GM18526 (cell line): ENCODE measurements around the gene CBX4.

Experiments used
- POLR2A ChIP-seq: IDR thresholded peaks from 3 replicates; pipeline ENCODE4 v1.6.1; 2011; ENCODE audit not compliant: insufficient read length; ENCODE audit errors: extremely low read depth

Gene CBX4

GRCh38 chr17:79864147-79864546 is 24.9 kb upstream of the CBX4 start:
- no peak for TF ChIP-seq POLR2A

- no peak for TF ChIP-seq POLR2A
These were observed 23.7 kb upstream of the CBX4 start for GRCh38 chr17:79862771-79863440.

DNA sequence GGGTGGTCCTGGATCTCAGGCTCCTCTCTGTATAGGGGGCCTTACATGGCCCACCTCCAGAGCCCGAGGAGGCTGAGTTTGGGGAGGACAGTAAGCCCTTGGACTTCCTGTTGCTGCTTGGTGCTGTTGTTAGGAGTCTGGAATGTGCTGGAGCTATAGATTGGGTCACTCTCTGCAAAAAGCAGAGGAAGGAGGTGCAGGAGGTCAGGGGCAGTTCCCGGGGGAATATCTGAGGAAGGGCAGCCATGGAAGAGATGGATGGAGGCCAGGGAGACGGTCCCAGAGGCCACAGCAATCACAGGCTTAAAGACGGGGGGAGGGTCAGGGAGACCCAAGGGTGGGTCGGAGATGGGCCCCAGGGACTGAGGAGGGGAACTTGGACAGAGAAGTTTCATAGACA is 23.0 kb upstream of the CBX4 start:
- TF ChIP-seq POLR2A: no peak

GRCh38 chr17:79861413-79862216 is 22.4 kb upstream of the CBX4 start:
- TF ChIP-seq POLR2A: no peak

GRCh38 chr17:79859676-79860615 is 20.7 kb upstream of the CBX4 start:
- no peak for TF ChIP-seq POLR2A

GRCh38 chr17:79857095-79857494 is 17.9 kb upstream of the CBX4 start:
- no peak for TF ChIP-seq POLR2A

- no peak for TF ChIP-seq POLR2A
These were observed 16.3 kb upstream of the CBX4 start for GRCh38 chr17:79855331-79856124.

- no peak for TF ChIP-seq POLR2A
These were observed 15.1 kb upstream of the CBX4 start for GRCh38 chr17:79854080-79855060.

GRCh38 chr17:79852748-79853147 is 13.5 kb upstream of the CBX4 start:
- TF ChIP-seq POLR2A: no peak

DNA sequence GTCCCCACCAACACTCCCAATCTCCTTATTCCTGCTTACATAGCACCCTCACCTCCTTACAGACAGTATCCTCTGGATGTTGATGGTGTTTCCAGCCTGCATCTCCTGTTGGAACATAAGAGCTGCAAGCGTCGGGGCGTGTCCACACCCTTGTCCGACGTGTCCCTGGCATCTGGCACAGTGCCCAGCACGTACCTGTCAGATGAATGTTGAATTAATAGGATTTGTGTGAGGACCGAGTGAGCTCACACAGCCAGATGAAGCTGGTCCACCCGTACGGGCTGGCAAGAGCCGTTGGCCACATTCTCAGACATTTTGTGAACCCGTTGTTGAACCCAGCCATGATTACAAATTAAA is 12.2 kb upstream of the CBX4 start:
- no peak for TF ChIP-seq POLR2A

GRCh38 chr17:79850571-79851460 is 11.6 kb upstream of the CBX4 start:
- no peak for TF ChIP-seq POLR2A

GRCh38 chr17:79849953-79850352 is 10.7 kb upstream of the CBX4 start:
- no peak for TF ChIP-seq POLR2A

- no peak for TF ChIP-seq POLR2A
These were observed 9.1 kb upstream of the CBX4 start for GRCh38 chr17:79848370-79848766.
